Gastroesophageal sphincter (tissue), 4 donors: ENCODE results near the gene EIF6. TPM values are rescaled to one million over a fixed set of nuclear protein-coding genes. Genes with fewer than 3 reads are reported as not detected.

Source experiments
- ATAC-seq: fragments of 150-250 bp; one replicate; pipeline ENCODE4 v1.9.1; 2016; ENCODE audit warnings: mild to moderate bottlenecking, moderate library complexity
- H3K27ac ChIP-seq, 4 donors: fragments of 200-600 bp; sonication (generic) in 3 of 4; 1 replicate in 3 of 4; 2 replicates in 1 of 4; pipeline ENCODE4 v1.5.1; 2016 to 2019
- H3K27me3 ChIP-seq: fragments of 200-600 bp; sonication (generic); one replicate; pipeline ENCODE4 v1.5.1; 2019
- H3K36me3 ChIP-seq, 2 donors: fragments of 200-600 bp; sonication (generic); one replicate each; pipeline ENCODE4 v1.5.1; 2019; ENCODE audit warnings: control low read depth in 1 of 2
- H3K4me1 ChIP-seq, 3 donors: fragments of 200-600 bp; sonication (generic); 1 replicate in 2 of 3; 2 replicates in 1 of 3; pipeline ENCODE4 v1.5.1; 2016 to 2019; ENCODE audit warnings: control low read depth in 2 of 3
- H3K4me3 ChIP-seq, 2 donors: fragments of 200-600 bp; sonication (generic); one replicate each; pipeline ENCODE4 v1.5.1; 2019; ENCODE audit warnings: mild to moderate bottlenecking in 1 of 2, moderate library complexity in 1 of 2
- H3K9me3 ChIP-seq, 3 donors: fragments of 200-600 bp; sonication (generic); one replicate each; pipeline ENCODE4 v1.5.1; 2017 to 2019; ENCODE audit warnings: control low read depth in 2 of 3
- CTCF ChIP-seq, 4 experiments: fragments of 200-600 bp in 2 of 4; fragments of 450-650 bp in 2 of 4; sonication (generic) in 1 of 4; IDR thresholded peaks; one replicate each; pipeline ENCODE4 v1.5.1; 2017 to 2019; ENCODE audit warnings: antibody characterized with exemption in 4 of 4, mild to moderate bottlenecking in 2 of 4, moderate library complexity in 2 of 4
- EP300 ChIP-seq: sonication (generic); formaldehyde crosslinking; IDR thresholded peaks from one replicate; pipeline ENCODE4 v1.6.1; 2017; ENCODE audit warnings: antibody characterized with exemption, mild to moderate bottlenecking
- POLR2A ChIP-seq, 2 donors: fragments of 450-650 bp; IDR thresholded peaks; one replicate each; pipeline ENCODE4 v1.6.1; 2017; ENCODE audit warnings: antibody characterized with exemption in 2 of 2, mild to moderate bottlenecking in 2 of 2, moderate library complexity in 1 of 2
- POLR2AphosphoS5 ChIP-seq: sonication (generic); formaldehyde crosslinking; IDR thresholded peaks from one replicate; pipeline ENCODE4 v1.6.1; 2017; ENCODE audit warnings: antibody characterized with exemption
- WGBS, 2 donors: methylation state at CpG; one replicate each; pipeline ENCODE4 v1.1.5; 2018; ENCODE audit warnings: low coverage in 1 of 2; 5-methylcytosine and 5-hydroxymethylcytosine counted together
- total RNA-seq, 4 donors: library from RNA; depleted of rRNA; stranded (reverse); fragments of >200 nt; gene quantifications; one replicate each; pipeline ENCODE4 v1.1.0, GENCODE V29; 2016

The EIF6 gene
- total RNA-seq, 4 donors from 2014 or later = 66.0 to 92.4 (median 80.8) TPM

GRCh38 chr20:35276408-35276807 is 8.2 kb downstream of the EIF6 start:
- 80% methylated on average over 3 of the region's 6 CpGs; no CpG with 5 or more reads in 1 of the 2 donors for WGBS, 2 donors
- no peak for ATAC-seq
- Histone ChIP-seq H3K27ac (peak overlapping the region in 3 of 4 donors; percentile 94 to 99 (median 96)), H3K4me3 (peak overlapping the region in 1 of 2 donors; percentile 72), H3K36me3 (peaks cover 0 to 46% of the 10 kb centered on the region in 2 donors), H3K9me3 (no peaks in the 10 kb centered on the region), H3K27me3 (no peaks in the 10 kb centered on the region), H3K4me1 (peaks cover 4 to 32% (median 12%) of the 10 kb centered on the region in 3 donors)
- no peak for TF ChIP-seq POLR2A (IDR thresholded peaks at IDR 0.05)
- no peak for TF ChIP-seq CTCF (IDR thresholded peaks at IDR 0.05)
- no peak for TF ChIP-seq POLR2AphosphoS5
- TF ChIP-seq EP300 = no peak

- no peak for TF ChIP-seq POLR2AphosphoS5
- TF ChIP-seq POLR2A (IDR thresholded peaks at IDR 0.05) = no peak
- no peak for TF ChIP-seq CTCF (IDR thresholded peaks at IDR 0.05)
- TF ChIP-seq EP300 = no peak
- no CpG with 5 or more reads among the region's 12 CpGs for WGBS, 2 donors
Measured at GRCh38 chr20:35275741-35276251, 8.8 kb downstream of the EIF6 start.

GRCh38 chr20:35274172-35275092 is 10.1 kb downstream of the EIF6 start:
- H3K36me3 ChIP-seq = peaks cover 0 to 51% of the 10 kb centered on the region in 2 donors
- no peak overlapping the region for H3K27ac ChIP-seq
- no peak overlapping the region for H3K4me3 ChIP-seq
- TF ChIP-seq EP300 = no peak
- no peak for TF ChIP-seq CTCF (IDR thresholded peaks at IDR 0.05)
- no peak for TF ChIP-seq POLR2AphosphoS5
- no peak for TF ChIP-seq POLR2A (IDR thresholded peaks at IDR 0.05)
- H3K9me3 ChIP-seq = no peaks in the 10 kb centered on the region
- H3K4me1 ChIP-seq = peaks cover 4 to 34% (median 12%) of the 10 kb centered on the region in 3 donors
- 50 to 90% methylated on average over 1 to 9 of the region's 24 CpGs for WGBS, 2 donors
- H3K27me3 ChIP-seq = no peaks in the 10 kb centered on the region
- no peak for ATAC-seq

More at GRCh38 chr20:35275741-35276251, 8.8 kb downstream of the EIF6 start:
- ATAC-seq = no peak
- Histone ChIP-seq H3K36me3 (peaks cover 0 to 51% of the 10 kb centered on the region in 2 donors), H3K27me3 (no peaks in the 10 kb centered on the region), H3K9me3 (no peaks in the 10 kb centered on the region), H3K4me1 (peaks cover 4 to 32% (median 12%) of the 10 kb centered on the region in 3 donors), H3K4me3 (no peak overlapping the region), H3K27ac (peak overlapping the region in 1 of 4 donors; percentile 99)

GRCh38 chr20:35273449-35274171 is 11.0 kb downstream of the EIF6 start:
- H3K4me1 ChIP-seq = peaks cover 4 to 35% (median 12%) of the 10 kb centered on the region in 3 donors
- peaks cover 0 to 49% of the 10 kb centered on the region in 2 donors for H3K36me3 ChIP-seq
- H3K27ac ChIP-seq = no peak overlapping the region
- ATAC-seq = no peak
- no peaks in the 10 kb centered on the region for H3K9me3 ChIP-seq
- no peaks in the 10 kb centered on the region for H3K27me3 ChIP-seq
- WGBS, 2 donors = 82 to 92% methylated on average over 8 of the region's 13 CpGs
- no peak overlapping the region for H3K4me3 ChIP-seq
- TF ChIP-seq EP300 (no peak), POLR2A (IDR thresholded peaks at IDR 0.05) (no peak), POLR2AphosphoS5 (no peak), CTCF (IDR thresholded peaks at IDR 0.05) (no peak)
